Natural killer cell (primary cell): ENCODE results near the gene KLHDC8A. TPM values are rescaled to one million over a fixed set of nuclear protein-coding genes. Genes with fewer than 3 reads are reported as not detected.
"Not testable (repeated sequence)": the region's sequence is repeated elsewhere in the genome, so short reads cannot be mapped to it uniquely, and the experiment has no call there.

Experiments
- ATAC-seq, 3 donors: fragments of 150-1000 bp in 2 of 3; fragments of 200-7000 bp in 1 of 3; cut with Tn5 transposase; 1 replicate in 1 of 3; 2 replicates in 2 of 3; pipeline ENCODE4 v1.10.0; 2021; ENCODE audit warnings: mild to moderate bottlenecking in 2 of 3, moderate library complexity in 2 of 3
- DNase-seq, 2 donors: peaks; one replicate each; pipeline versions ENCODE4 v3.0.0 to v3.0.0-alpha.2; 2013 to 2021; ENCODE audit warnings: mixed read lengths in 1 of 2
- H3K27ac ChIP-seq: one replicate; pipeline ENCODE4 v1.5.1; 2013; ENCODE audit warnings: mild to moderate bottlenecking, low read length
- H3K27me3 ChIP-seq: one replicate; pipeline ENCODE4 v1.6.1; 2013; ENCODE audit warnings: low read length; ENCODE audit not compliant: control insufficient read depth, insufficient read depth
- H3K36me3 ChIP-seq: one replicate; pipeline ENCODE4 v1.6.1; 2013; ENCODE audit warnings: low read length; ENCODE audit not compliant: control insufficient read depth, insufficient read depth
- H3K4me1 ChIP-seq: one replicate; pipeline ENCODE4 v1.6.1; 2013; ENCODE audit warnings: low read length; ENCODE audit not compliant: control insufficient read depth, insufficient read depth
- H3K4me3 ChIP-seq: one replicate; pipeline ENCODE4 v1.5.1; 2013; ENCODE audit warnings: low read length
- H3K9me3 ChIP-seq: one replicate; pipeline ENCODE4 v1.6.1; 2013; ENCODE audit warnings: low read length; ENCODE audit not compliant: control insufficient read depth, insufficient read depth
- H3K27ac Mint-ChIP-seq, 2 donors: one replicate each; pipeline ENCODE4 v1.8.0; 2022; ENCODE audit warnings: mild to moderate bottlenecking in 2 of 2, mixed read lengths in 2 of 2, moderate library complexity in 1 of 2
- H3K27me3 Mint-ChIP-seq, 2 donors: one replicate each; pipeline ENCODE4 v1.8.0; 2022; ENCODE audit warnings: low read depth in 2 of 2, mixed read lengths in 2 of 2
- H3K36me3 Mint-ChIP-seq: one replicate; pipeline ENCODE4 v1.8.0; 2022; ENCODE audit warnings: mixed read lengths
- H3K4me1 Mint-ChIP-seq, 2 donors: one replicate each; pipeline ENCODE4 v1.8.0; 2022; ENCODE audit warnings: mixed read lengths in 2 of 2
- H3K4me3 Mint-ChIP-seq: one replicate; pipeline ENCODE4 v1.8.0; 2022; ENCODE audit warnings: mild to moderate bottlenecking, moderate library complexity, mixed read lengths
- H3K9me3 Mint-ChIP-seq, 2 donors: one replicate each; pipeline ENCODE4 v1.8.0; 2022; ENCODE audit warnings: mixed read lengths in 2 of 2
- CTCF ChIP-seq: fragments of 200-600 bp; IDR thresholded peaks from one replicate; pipeline ENCODE4 v1.8.0; 2022; ENCODE audit warnings: antibody characterized with exemption
- WGBS: methylation state at CpG from one replicate; pipeline ENCODE4 v1.1.7; 2013; ENCODE audit warnings: missing lambda C conversion rate; ENCODE audit not compliant: insufficient coverage; 5-methylcytosine and 5-hydroxymethylcytosine counted together
- intact Hi-C: fragments of 100-400 bp; cut with micrococcal nuclease; formaldehyde crosslinking; loops from one replicate; pipeline ENCODE4 v1.14.2; 2022
- total RNA-seq, 4 donors: library from RNA; stranded (reverse); fragments of 120-200 nt in 1 of 4; gene quantifications; one replicate each; pipeline versions ENCODE4 v1.2.3 to v1.2.4, GENCODE V29; 2013 to 2022

Gene KLHDC8A
- total RNA-seq, 3 donors from 2014 or later (not counting 1 experiment from before 2014, with no cell fraction given) = not detected

GRCh38 chr1:205369701-205370123, 13.0 kb upstream of the KLHDC8A start:
- Histone ChIP-seq H3K9me3 (no peaks in the 10 kb centered on the region), H3K4me3 (no peak overlapping the region), H3K36me3 (no peaks in the 10 kb centered on the region), H3K27ac (no peak overlapping the region), H3K4me1 (no peaks in the 10 kb centered on the region), H3K27me3 (no peaks in the 10 kb centered on the region)
- ATAC-seq (no peak), DNase-seq (no peak)
- Mint-ChIP-seq H3K36me3 (no peaks in the 10 kb centered on the region), H3K4me1 (peaks cover 0 to 6% of the 10 kb centered on the region in 2 donors), H3K27ac (no peak overlapping the region), H3K9me3 (no peaks in the 10 kb centered on the region), H3K27me3 (peaks cover 22 to 30% of the 10 kb centered on the region in 2 donors), H3K4me3 (no peak overlapping the region)
- TF ChIP-seq CTCF = no peak
- intact Hi-C loops = no loop called here
- 28% methylated on average over 3 of the region's 3 CpGs for WGBS

- H3K4me1 Mint-ChIP-seq = no peaks in the 10 kb centered on the region
- 85% methylated on average over 6 of the region's 6 CpGs for WGBS
- no peaks in the 10 kb centered on the region for H3K9me3 Mint-ChIP-seq
- intact Hi-C loops = no loop called here
- no peaks in the 10 kb centered on the region for H3K27me3 ChIP-seq
- TF ChIP-seq CTCF = no peak
- no peaks in the 10 kb centered on the region for H3K4me1 ChIP-seq
- no peak overlapping the region for H3K4me3 ChIP-seq
- no peaks in the 10 kb centered on the region for H3K36me3 Mint-ChIP-seq
- no peak overlapping the region for H3K4me3 Mint-ChIP-seq
- no peak for DNase-seq
- H3K9me3 ChIP-seq = no peaks in the 10 kb centered on the region
- H3K27ac Mint-ChIP-seq = no peak overlapping the region
- ATAC-seq = no peak
- no peak overlapping the region for H3K27ac ChIP-seq
- no peaks in the 10 kb centered on the region for H3K36me3 ChIP-seq
- peaks cover 12 to 18% of the 10 kb centered on the region in 2 donors for H3K27me3 Mint-ChIP-seq
Observed at GRCh38 chr1:205368478-205368877, 11.8 kb upstream of the KLHDC8A start.

GRCh38 chr1:205365945-205366463, 9.3 kb upstream of the KLHDC8A start:
- Histone ChIP-seq H3K9me3 (no peaks in the 10 kb centered on the region), H3K27ac (no peak overlapping the region), H3K4me3 (no peak overlapping the region), H3K27me3 (no peaks in the 10 kb centered on the region), H3K4me1 (no peaks in the 10 kb centered on the region), H3K36me3 (no peaks in the 10 kb centered on the region)
- no peaks in the 10 kb centered on the region for H3K4me1 Mint-ChIP-seq
- WGBS = 66% methylated on average over 7 of the region's 8 CpGs
- H3K27ac Mint-ChIP-seq = no peak overlapping the region
- no peak for TF ChIP-seq CTCF
- intact Hi-C loops = no loop called here
- ATAC-seq = no peak
- H3K4me3 Mint-ChIP-seq = no peak overlapping the region
- H3K27me3 Mint-ChIP-seq = peaks cover 4 to 13% of the 10 kb centered on the region in 2 donors
- H3K9me3 Mint-ChIP-seq = no peaks in the 10 kb centered on the region
- DNase-seq = no peak
- H3K36me3 Mint-ChIP-seq = no peaks in the 10 kb centered on the region

DNA sequence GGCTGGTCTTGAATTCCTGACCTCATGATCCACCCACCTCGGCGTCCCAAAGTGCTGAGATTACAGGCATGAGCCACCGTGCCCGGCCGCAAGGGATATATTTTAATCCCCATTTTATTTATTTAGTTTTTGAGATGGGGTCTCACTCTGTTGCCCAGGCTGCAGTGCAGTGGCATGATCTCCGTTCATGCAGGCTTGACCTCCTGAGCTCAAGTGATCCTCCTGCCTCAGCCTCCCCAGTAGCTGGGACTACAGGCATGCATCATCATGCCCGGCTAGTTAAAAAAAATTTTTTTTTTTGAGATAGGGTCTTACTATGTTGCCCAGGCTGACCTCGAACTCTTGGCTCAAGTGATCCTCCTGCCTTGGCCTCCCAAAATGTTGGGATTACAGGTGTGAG, 8.4 kb upstream of the KLHDC8A start:
- H3K36me3 Mint-ChIP-seq, DNase-seq, intact Hi-C loops, H3K27ac Mint-ChIP-seq, H3K27me3 ChIP-seq, H3K4me3 ChIP-seq, H3K9me3 ChIP-seq, H3K4me3 Mint-ChIP-seq, H3K9me3 Mint-ChIP-seq, H3K4me1 Mint-ChIP-seq, H3K4me1 ChIP-seq, H3K27ac ChIP-seq, H3K36me3 ChIP-seq, ATAC-seq: not testable (repeated sequence)
- H3K27me3 Mint-ChIP-seq = peaks cover 8 to 17% of the 10 kb centered on the region in 2 donors
- 81% methylated on average over 6 of the region's 8 CpGs for WGBS
